ENCODE data around the gene SRP72. TPM values are rescaled to one million over a fixed set of nuclear protein-coding genes. Genes with fewer than 3 reads are reported as not detected.
A peak's percentile ranks its signal among the peaks of the same experiment; 100 is the strongest.

SRP72 gene
- total RNA-seq, 1 experiment from 2014 or later = 138 TPM

- peaks cover 15% of the 10 kb centered on the region for H3K36me3 Mint-ChIP-seq
- peak overlapping the region; percentile 97 for H3K4me3 Mint-ChIP-seq
- peak; percentile 52 for DNase-seq (ENCODE audit: low spot score)
- ATAC-seq = peak; percentile 1
- H3K27me3 Mint-ChIP-seq (ENCODE audit: low read depth) = no peaks in the 10 kb centered on the region; the same call in 1 of the 2 replicates
- no peaks in the 10 kb centered on the region for H3K9me3 Mint-ChIP-seq
- H3K27ac Mint-ChIP-seq = peak overlapping the region; percentile 94
- peaks cover 39% of the 10 kb centered on the region for H3K4me1 Mint-ChIP-seq
- ChIA-PET CTCF (interaction anchor here (1.1 to 2.3 kb wide), 6 partner anchors 9 to 486 kb away, joined by 3 to 16 read pairs (median 8); partner anchors contain the start of genes AASDH and CEP135), POLR2A (interaction anchor here (0.5 to 4.9 kb wide), 11 partner anchors 9 to 543 kb away, joined by 3 to 87 read pairs (median 10); partner anchors contain the start of genes AASDH, CEP135, NOA1 and POLR2B)
- TF ChIP-seq, protein P1, sequence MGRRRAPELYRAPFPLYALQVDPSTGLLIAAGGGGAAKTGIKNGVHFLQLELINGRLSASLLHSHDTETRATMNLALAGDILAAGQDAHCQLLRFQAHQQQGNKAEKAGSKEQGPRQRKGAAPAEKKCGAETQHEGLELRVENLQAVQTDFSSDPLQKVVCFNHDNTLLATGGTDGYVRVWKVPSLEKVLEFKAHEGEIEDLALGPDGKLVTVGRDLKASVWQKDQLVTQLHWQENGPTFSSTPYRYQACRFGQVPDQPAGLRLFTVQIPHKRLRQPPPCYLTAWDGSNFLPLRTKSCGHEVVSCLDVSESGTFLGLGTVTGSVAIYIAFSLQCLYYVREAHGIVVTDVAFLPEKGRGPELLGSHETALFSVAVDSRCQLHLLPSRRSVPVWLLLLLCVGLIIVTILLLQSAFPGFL (CRISPR knock-in tag; IDR thresholded peaks at IDR 0.05; ENCODE audit: borderline replicate concordance) = no peak
- TF ChIP-seq GABPB1 (CRISPR knock-in tag; IDR thresholded peaks at IDR 0.05) = 0 out of 2 replicates have a peak, but pooled peaks have one; percentile 3
- no peak for TF ChIP-seq TEAD1 (CRISPR knock-in tag; IDR thresholded peaks at IDR 0.05)
- TF ChIP-seq, protein P2, sequence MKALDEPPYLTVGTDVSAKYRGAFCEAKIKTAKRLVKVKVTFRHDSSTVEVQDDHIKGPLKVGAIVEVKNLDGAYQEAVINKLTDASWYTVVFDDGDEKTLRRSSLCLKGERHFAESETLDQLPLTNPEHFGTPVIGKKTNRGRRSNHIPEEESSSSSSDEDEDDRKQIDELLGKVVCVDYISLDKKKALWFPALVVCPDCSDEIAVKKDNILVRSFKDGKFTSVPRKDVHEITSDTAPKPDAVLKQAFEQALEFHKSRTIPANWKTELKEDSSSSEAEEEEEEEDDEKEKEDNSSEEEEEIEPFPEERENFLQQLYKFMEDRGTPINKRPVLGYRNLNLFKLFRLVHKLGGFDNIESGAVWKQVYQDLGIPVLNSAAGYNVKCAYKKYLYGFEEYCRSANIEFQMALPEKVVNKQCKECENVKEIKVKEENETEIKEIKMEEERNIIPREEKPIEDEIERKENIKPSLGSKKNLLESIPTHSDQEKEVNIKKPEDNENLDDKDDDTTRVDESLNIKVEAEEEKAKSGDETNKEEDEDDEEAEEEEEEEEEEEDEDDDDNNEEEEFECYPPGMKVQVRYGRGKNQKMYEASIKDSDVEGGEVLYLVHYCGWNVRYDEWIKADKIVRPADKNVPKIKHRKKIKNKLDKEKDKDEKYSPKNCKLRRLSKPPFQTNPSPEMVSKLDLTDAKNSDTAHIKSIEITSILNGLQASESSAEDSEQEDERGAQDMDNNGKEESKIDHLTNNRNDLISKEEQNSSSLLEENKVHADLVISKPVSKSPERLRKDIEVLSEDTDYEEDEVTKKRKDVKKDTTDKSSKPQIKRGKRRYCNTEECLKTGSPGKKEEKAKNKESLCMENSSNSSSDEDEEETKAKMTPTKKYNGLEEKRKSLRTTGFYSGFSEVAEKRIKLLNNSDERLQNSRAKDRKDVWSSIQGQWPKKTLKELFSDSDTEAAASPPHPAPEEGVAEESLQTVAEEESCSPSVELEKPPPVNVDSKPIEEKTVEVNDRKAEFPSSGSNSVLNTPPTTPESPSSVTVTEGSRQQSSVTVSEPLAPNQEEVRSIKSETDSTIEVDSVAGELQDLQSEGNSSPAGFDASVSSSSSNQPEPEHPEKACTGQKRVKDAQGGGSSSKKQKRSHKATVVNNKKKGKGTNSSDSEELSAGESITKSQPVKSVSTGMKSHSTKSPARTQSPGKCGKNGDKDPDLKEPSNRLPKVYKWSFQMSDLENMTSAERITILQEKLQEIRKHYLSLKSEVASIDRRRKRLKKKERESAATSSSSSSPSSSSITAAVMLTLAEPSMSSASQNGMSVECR (CRISPR knock-in tag; IDR thresholded peaks at IDR 0.05; ENCODE audit: borderline replicate concordance) = no peak
- TF ChIP-seq EMX1 (CRISPR knock-in tag; IDR thresholded peaks at IDR 0.05) = no peak
- no peak for TF ChIP-seq USF1 (CRISPR knock-in tag; IDR thresholded peaks at IDR 0.05)
- 0 out of 2 replicates have a peak, but pooled peaks have one; percentile 21 for TF ChIP-seq ZNF281 (CRISPR knock-in tag; IDR thresholded peaks at IDR 0.05)
- no peak for TF ChIP-seq E2F1 (CRISPR knock-in tag; IDR thresholded peaks at IDR 0.05)
- no peak for TF ChIP-seq ZNF232 (CRISPR knock-in tag; IDR thresholded peaks at IDR 0.05)
- TF ChIP-seq, protein P3, sequence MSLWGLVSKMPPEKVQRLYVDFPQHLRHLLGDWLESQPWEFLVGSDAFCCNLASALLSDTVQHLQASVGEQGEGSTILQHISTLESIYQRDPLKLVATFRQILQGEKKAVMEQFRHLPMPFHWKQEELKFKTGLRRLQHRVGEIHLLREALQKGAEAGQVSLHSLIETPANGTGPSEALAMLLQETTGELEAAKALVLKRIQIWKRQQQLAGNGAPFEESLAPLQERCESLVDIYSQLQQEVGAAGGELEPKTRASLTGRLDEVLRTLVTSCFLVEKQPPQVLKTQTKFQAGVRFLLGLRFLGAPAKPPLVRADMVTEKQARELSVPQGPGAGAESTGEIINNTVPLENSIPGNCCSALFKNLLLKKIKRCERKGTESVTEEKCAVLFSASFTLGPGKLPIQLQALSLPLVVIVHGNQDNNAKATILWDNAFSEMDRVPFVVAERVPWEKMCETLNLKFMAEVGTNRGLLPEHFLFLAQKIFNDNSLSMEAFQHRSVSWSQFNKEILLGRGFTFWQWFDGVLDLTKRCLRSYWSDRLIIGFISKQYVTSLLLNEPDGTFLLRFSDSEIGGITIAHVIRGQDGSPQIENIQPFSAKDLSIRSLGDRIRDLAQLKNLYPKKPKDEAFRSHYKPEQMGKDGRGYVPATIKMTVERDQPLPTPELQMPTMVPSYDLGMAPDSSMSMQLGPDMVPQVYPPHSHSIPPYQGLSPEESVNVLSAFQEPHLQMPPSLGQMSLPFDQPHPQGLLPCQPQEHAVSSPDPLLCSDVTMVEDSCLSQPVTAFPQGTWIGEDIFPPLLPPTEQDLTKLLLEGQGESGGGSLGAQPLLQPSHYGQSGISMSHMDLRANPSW (CRISPR knock-in tag; conservative IDR thresholded peaks at IDR 0.05; ENCODE audit: low read depth) = no peak
- TF ChIP-seq, protein P4, sequence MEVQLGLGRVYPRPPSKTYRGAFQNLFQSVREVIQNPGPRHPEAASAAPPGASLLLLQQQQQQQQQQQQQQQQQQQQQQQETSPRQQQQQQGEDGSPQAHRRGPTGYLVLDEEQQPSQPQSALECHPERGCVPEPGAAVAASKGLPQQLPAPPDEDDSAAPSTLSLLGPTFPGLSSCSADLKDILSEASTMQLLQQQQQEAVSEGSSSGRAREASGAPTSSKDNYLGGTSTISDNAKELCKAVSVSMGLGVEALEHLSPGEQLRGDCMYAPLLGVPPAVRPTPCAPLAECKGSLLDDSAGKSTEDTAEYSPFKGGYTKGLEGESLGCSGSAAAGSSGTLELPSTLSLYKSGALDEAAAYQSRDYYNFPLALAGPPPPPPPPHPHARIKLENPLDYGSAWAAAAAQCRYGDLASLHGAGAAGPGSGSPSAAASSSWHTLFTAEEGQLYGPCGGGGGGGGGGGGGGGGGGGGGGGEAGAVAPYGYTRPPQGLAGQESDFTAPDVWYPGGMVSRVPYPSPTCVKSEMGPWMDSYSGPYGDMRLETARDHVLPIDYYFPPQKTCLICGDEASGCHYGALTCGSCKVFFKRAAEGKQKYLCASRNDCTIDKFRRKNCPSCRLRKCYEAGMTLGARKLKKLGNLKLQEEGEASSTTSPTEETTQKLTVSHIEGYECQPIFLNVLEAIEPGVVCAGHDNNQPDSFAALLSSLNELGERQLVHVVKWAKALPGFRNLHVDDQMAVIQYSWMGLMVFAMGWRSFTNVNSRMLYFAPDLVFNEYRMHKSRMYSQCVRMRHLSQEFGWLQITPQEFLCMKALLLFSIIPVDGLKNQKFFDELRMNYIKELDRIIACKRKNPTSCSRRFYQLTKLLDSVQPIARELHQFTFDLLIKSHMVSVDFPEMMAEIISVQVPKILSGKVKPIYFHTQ (CRISPR knock-in tag; IDR thresholded peaks at IDR 0.05) = no peak
- TF ChIP-seq, protein P5, sequence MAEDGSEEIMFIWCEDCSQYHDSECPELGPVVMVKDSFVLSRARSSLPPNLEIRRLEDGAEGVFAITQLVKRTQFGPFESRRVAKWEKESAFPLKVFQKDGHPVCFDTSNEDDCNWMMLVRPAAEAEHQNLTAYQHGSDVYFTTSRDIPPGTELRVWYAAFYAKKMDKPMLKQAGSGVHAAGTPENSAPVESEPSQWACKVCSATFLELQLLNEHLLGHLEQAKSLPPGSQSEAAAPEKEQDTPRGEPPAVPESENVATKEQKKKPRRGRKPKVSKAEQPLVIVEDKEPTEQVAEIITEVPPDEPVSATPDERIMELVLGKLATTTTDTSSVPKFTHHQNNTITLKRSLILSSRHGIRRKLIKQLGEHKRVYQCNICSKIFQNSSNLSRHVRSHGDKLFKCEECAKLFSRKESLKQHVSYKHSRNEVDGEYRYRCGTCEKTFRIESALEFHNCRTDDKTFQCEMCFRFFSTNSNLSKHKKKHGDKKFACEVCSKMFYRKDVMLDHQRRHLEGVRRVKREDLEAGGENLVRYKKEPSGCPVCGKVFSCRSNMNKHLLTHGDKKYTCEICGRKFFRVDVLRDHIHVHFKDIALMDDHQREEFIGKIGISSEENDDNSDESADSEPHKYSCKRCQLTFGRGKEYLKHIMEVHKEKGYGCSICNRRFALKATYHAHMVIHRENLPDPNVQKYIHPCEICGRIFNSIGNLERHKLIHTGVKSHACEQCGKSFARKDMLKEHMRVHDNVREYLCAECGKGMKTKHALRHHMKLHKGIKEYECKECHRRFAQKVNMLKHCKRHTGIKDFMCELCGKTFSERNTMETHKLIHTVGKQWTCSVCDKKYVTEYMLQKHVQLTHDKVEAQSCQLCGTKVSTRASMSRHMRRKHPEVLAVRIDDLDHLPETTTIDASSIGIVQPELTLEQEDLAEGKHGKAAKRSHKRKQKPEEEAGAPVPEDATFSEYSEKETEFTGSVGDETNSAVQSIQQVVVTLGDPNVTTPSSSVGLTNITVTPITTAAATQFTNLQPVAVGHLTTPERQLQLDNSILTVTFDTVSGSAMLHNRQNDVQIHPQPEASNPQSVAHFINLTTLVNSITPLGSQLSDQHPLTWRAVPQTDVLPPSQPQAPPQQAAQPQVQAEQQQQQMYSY (CRISPR knock-in tag; IDR thresholded peaks at IDR 0.05) = no peak
- no peak for TF ChIP-seq CDX4 (CRISPR knock-in tag; IDR thresholded peaks at IDR 0.05; ENCODE audit: borderline replicate concordance)
- no peak for TF ChIP-seq ZNF423 (CRISPR knock-in tag; IDR thresholded peaks at IDR 0.05)
Observed at GRCh38 chr4:56434599-56435139, 32.7 kb upstream of the SRP72 start.

Data from WTC11 (cell line).